ENCODE results near the gene FNDC1.

The FNDC1 gene

GRCh38 chr6:159303784-159304183 is 134.6 kb downstream of the FNDC1 start:
- Histone ChIP-seq H4K20me1 (ENCODE audit: control insufficient read depth, insufficient read depth, low read depth, low read length) (no peaks in the 10 kb centered on the region), H3K27me3 (ENCODE audit: control insufficient read depth, low read length) (no peaks in the 10 kb centered on the region; the same call in 1 of the 2 replicates), H3K79me2 (ENCODE audit: control insufficient read depth, low read length) (no peaks in the 10 kb centered on the region), H3K4me3 (ENCODE audit: low read length) (no peak overlapping the region), H3K36me3 (ENCODE audit: control insufficient read depth, low read length) (no peaks in the 10 kb centered on the region), H3F3A (ENCODE audit: control insufficient read depth, insufficient read depth) (no peaks in the 10 kb centered on the region), H3K4me1 (ENCODE audit: control insufficient read depth, low read length) (no peaks in the 10 kb centered on the region), H3K4me2 (ENCODE audit: low read length) (no peak overlapping the region), H3K9me3 (ENCODE audit: control insufficient read depth, insufficient read depth, low read length) (no peaks in the 10 kb centered on the region), H3K9me2 (replicated peaks; ENCODE audit: control insufficient read depth, low read length) (no peaks in the 10 kb centered on the region), H3K27ac (ENCODE audit: low read depth, low read length) (no peak overlapping the region)
- TF ChIP-seq, protein P1, sequence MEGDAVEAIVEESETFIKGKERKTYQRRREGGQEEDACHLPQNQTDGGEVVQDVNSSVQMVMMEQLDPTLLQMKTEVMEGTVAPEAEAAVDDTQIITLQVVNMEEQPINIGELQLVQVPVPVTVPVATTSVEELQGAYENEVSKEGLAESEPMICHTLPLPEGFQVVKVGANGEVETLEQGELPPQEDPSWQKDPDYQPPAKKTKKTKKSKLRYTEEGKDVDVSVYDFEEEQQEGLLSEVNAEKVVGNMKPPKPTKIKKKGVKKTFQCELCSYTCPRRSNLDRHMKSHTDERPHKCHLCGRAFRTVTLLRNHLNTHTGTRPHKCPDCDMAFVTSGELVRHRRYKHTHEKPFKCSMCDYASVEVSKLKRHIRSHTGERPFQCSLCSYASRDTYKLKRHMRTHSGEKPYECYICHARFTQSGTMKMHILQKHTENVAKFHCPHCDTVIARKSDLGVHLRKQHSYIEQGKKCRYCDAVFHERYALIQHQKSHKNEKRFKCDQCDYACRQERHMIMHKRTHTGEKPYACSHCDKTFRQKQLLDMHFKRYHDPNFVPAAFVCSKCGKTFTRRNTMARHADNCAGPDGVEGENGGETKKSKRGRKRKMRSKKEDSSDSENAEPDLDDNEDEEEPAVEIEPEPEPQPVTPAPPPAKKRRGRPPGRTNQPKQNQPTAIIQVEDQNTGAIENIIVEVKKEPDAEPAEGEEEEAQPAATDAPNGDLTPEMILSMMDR (IDR thresholded peaks at IDR 0.05; ENCODE audit: low read depth, low read length, poor library complexity, severe bottlenecking), result no peak
- TF ChIP-seq EZH2phosphoT487 (IDR thresholded peaks at IDR 0.05; ENCODE audit: borderline replicate concordance, low read length), result no peak

DNA sequence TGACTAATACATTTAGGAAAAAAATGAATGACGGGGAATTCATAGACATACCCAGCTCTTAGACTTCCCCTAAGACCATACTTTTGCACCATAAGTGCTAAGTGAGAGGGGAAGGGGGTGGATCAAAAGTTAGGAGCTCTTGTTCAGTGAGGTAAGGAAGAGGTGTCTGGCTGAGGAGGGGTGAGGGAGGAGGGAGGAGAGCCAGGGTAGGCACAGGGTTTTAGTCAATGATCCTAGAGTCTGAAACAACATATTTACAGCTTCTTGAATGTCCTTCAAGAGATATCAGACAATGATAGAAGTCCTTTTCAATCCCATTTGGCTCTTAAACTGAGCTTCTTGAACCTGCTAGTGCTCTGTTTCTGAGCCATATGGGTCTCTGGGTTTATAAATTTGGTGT is 135.4 kb downstream of the FNDC1 start:
- no peak overlapping the region for H3K4me3 ChIP-seq (ENCODE audit: low read length)
- no peaks in the 10 kb centered on the region for H3K4me1 ChIP-seq (ENCODE audit: control insufficient read depth, low read length)
- TF ChIP-seq, protein P1 (IDR thresholded peaks at IDR 0.05; ENCODE audit: low read depth, low read length, poor library complexity, severe bottlenecking), result no peak
- TF ChIP-seq EZH2phosphoT487 (IDR thresholded peaks at IDR 0.05; ENCODE audit: borderline replicate concordance, low read length), result no peak
- no peaks in the 10 kb centered on the region; the same call in 1 of the 2 replicates for H3K27me3 ChIP-seq (ENCODE audit: control insufficient read depth, low read length)
- H3F3A ChIP-seq (ENCODE audit: control insufficient read depth, insufficient read depth), result no peaks in the 10 kb centered on the region
- H3K4me2 ChIP-seq (ENCODE audit: low read length), result no peak overlapping the region
- no peaks in the 10 kb centered on the region for H3K9me3 ChIP-seq (ENCODE audit: control insufficient read depth, insufficient read depth, low read length)
- H3K9me2 ChIP-seq (replicated peaks; ENCODE audit: control insufficient read depth, low read length), result no peaks in the 10 kb centered on the region
- no peak overlapping the region for H3K27ac ChIP-seq (ENCODE audit: low read depth, low read length)
- no peaks in the 10 kb centered on the region for H3K36me3 ChIP-seq (ENCODE audit: control insufficient read depth, low read length)
- no peaks in the 10 kb centered on the region for H3K79me2 ChIP-seq (ENCODE audit: control insufficient read depth, low read length)
- H4K20me1 ChIP-seq (ENCODE audit: control insufficient read depth, insufficient read depth, low read depth, low read length), result no peaks in the 10 kb centered on the region

GRCh38 chr6:159305159-159305558 is 136.0 kb downstream of the FNDC1 start:
- no peak overlapping the region for H3K4me3 ChIP-seq (ENCODE audit: low read length)
- no peak overlapping the region for H3K27ac ChIP-seq (ENCODE audit: low read depth, low read length)
- no peaks in the 10 kb centered on the region for H3K9me3 ChIP-seq (ENCODE audit: control insufficient read depth, insufficient read depth, low read length)
- no peaks in the 10 kb centered on the region; the same call in 1 of the 2 replicates for H3K27me3 ChIP-seq (ENCODE audit: control insufficient read depth, low read length)
- no peak for TF ChIP-seq EZH2phosphoT487 (IDR thresholded peaks at IDR 0.05; ENCODE audit: borderline replicate concordance, low read length)
- TF ChIP-seq, protein P1 (IDR thresholded peaks at IDR 0.05; ENCODE audit: low read depth, low read length, poor library complexity, severe bottlenecking), result no peak
- no peak overlapping the region for H3K4me2 ChIP-seq (ENCODE audit: low read length)
- H3K79me2 ChIP-seq (ENCODE audit: control insufficient read depth, low read length), result no peaks in the 10 kb centered on the region
- H3K9me2 ChIP-seq (replicated peaks; ENCODE audit: control insufficient read depth, low read length), result no peaks in the 10 kb centered on the region
- H4K20me1 ChIP-seq (ENCODE audit: control insufficient read depth, insufficient read depth, low read depth, low read length), result no peaks in the 10 kb centered on the region
- no peaks in the 10 kb centered on the region for H3K4me1 ChIP-seq (ENCODE audit: control insufficient read depth, low read length)
- no peaks in the 10 kb centered on the region for H3F3A ChIP-seq (ENCODE audit: control insufficient read depth, insufficient read depth)
- no peaks in the 10 kb centered on the region for H3K36me3 ChIP-seq (ENCODE audit: control insufficient read depth, low read length)
